GM12875 (cell line): ENCODE measurements around the gene SH3BP2.

Experiments used
- H3K4me3 ChIP-seq: one replicate; pipeline ENCODE4 v1.5.1; 2011; ENCODE audit warnings: low read depth, low read length, control low read depth
- CTCF ChIP-seq: IDR thresholded peaks from 2 replicates; pipeline ENCODE4 v1.5.1; 2011; ENCODE audit warnings: low read depth, mild to moderate bottlenecking, control low read depth, inconsistent platforms, low read length, moderate library complexity, borderline replicate concordance; ENCODE audit not compliant: insufficient read depth

The SH3BP2 gene

GRCh38 chr4:2843263-2843940 lies 50.5 kb downstream of the SH3BP2 start, which contains the start of gene ADD1:
Gene ADD1, plus strand, starts transcription at chr4:2843844. Its CDS starts 32,072 bp downstream, at chr4:2875916.
- no peak for TF ChIP-seq CTCF
- H3K4me3 ChIP-seq, result peak within 1 kb of the TSS; percentile 91

- H3K4me3 ChIP-seq, result peak overlapping the region; percentile 82
- no peak for TF ChIP-seq CTCF
These were observed 51.2 kb downstream of the SH3BP2 start for GRCh38 chr4:2843941-2844584.

- no peak overlapping the region for H3K4me3 ChIP-seq
- TF ChIP-seq CTCF, result no peak
These were observed 53.3 kb downstream of the SH3BP2 start for GRCh38 chr4:2846172-2846571.

- TF ChIP-seq CTCF, result no peak
- no peak overlapping the region for H3K4me3 ChIP-seq
These were observed 54.5 kb downstream of the SH3BP2 start for GRCh38 chr4:2847302-2847871.

- TF ChIP-seq CTCF, result no peak
- no peak overlapping the region for H3K4me3 ChIP-seq
These were observed 55.6 kb downstream of the SH3BP2 start for GRCh38 chr4:2848449-2848848.

- H3K4me3 ChIP-seq, result no peak overlapping the region
- TF ChIP-seq CTCF, result no peak
These were observed 56.6 kb downstream of the SH3BP2 start for GRCh38 chr4:2849267-2850152.
